Uterus (tissue), 4 donors: ENCODE measurements around the gene SPINT1. TPM values are rescaled to one million over a fixed set of nuclear protein-coding genes. Genes with fewer than 3 reads are reported as not detected.

Experiments
- DNase-seq, 2 donors: peaks; one replicate each; pipeline ENCODE4 v3.0.0-alpha.2; 2019 to 2020
- H3K27ac ChIP-seq, 2 donors: fragments of 200-600 bp; sonication (generic); 1 replicate in 1 of 2; 2 replicates in 1 of 2; pipeline ENCODE4 v1.5.1; 2016 to 2018
- H3K27me3 ChIP-seq, 2 donors: fragments of 200-600 bp; sonication (generic); one replicate each; pipeline ENCODE4 v1.5.1; 2018 to 2019; ENCODE audit warnings: control low read depth in 1 of 2
- H3K36me3 ChIP-seq, 2 donors: fragments of 200-600 bp; sonication (generic); one replicate each; pipeline ENCODE4 v1.5.1; 2019; ENCODE audit warnings: control low read depth in 1 of 2
- H3K4me1 ChIP-seq, 2 donors: fragments of 200-600 bp; sonication (generic); one replicate each; pipeline ENCODE4 v1.5.1; 2018 to 2019; ENCODE audit warnings: control low read depth in 1 of 2
- H3K4me3 ChIP-seq, 2 donors: fragments of 200-600 bp; sonication (generic); 1 replicate in 1 of 2; 2 replicates in 1 of 2; pipeline ENCODE4 v1.5.1; 2018 to 2019; ENCODE audit warnings: mild to moderate bottlenecking in 1 of 2
- H3K9me3 ChIP-seq, 2 donors: fragments of 200-600 bp; sonication (generic); one replicate each; pipeline ENCODE4 v1.5.1; 2019; ENCODE audit warnings: control low read depth in 1 of 2
- CTCF ChIP-seq, 4 experiments: fragments of 200-600 bp in 2 of 4; fragments of 450-650 bp in 2 of 4; sonication (generic) in 2 of 4; IDR thresholded peaks; one replicate each; pipeline ENCODE4 v1.5.1; 2016 to 2019; ENCODE audit warnings: antibody characterized with exemption in 4 of 4, mild to moderate bottlenecking in 2 of 4, moderate library complexity in 1 of 4
- POLR2A ChIP-seq, 2 donors: fragments of 450-650 bp; IDR thresholded peaks; one replicate each; pipeline ENCODE4 v1.6.1; 2016; ENCODE audit warnings: antibody characterized with exemption in 2 of 2, mild to moderate bottlenecking in 1 of 2, moderate library complexity in 1 of 2
- intact Hi-C: fragments of 100-400 bp; cut with DNase I; formaldehyde crosslinking; loops from one replicate; pipeline ENCODE4 v1.15.1; 2023; ENCODE audit warnings: low total_unique reads
- total RNA-seq, 4 donors: library from RNA; depleted of rRNA in 3 of 4; stranded (reverse); fragments of >200 nt in 3 of 4; gene quantifications; one replicate each; pipeline versions ENCODE4 v1.1.0 to v1.2.4, GENCODE V29; 2014 to 2023
- donor health status: DM: yes; HTN: yes; CAD: no.

SPINT1 gene
- total RNA-seq, 4 donors from 2014 or later, result 2.0 to 38.1 (median 2.3) TPM; not detected in 1

GRCh38 chr15:40899536-40900207 lies 55.8 kb downstream of the SPINT1 start:
- Histone ChIP-seq H3K36me3 (no peaks in the 10 kb centered on the region), H3K27me3 (no peaks in the 10 kb centered on the region), H3K4me1 (no peaks in the 10 kb centered on the region), H3K9me3 (no peaks in the 10 kb centered on the region), H3K4me3 (no peak overlapping the region), H3K27ac (no peak overlapping the region)
- intact Hi-C loops, result loop anchor here (5.0 to 10.0 kb wide), 2 partner anchors 125 to 288 kb away; no protein-coding TSS in a partner anchor
- DNase-seq, result no peak
- no peak for TF ChIP-seq CTCF (IDR thresholded peaks at IDR 0.05)
- no peak for TF ChIP-seq POLR2A (IDR thresholded peaks at IDR 0.05)

GRCh38 chr15:40900256-40901052 lies 56.6 kb downstream of the SPINT1 start:
- H3K27me3 ChIP-seq, result no peaks in the 10 kb centered on the region
- no peaks in the 10 kb centered on the region for H3K9me3 ChIP-seq
- no peaks in the 10 kb centered on the region for H3K4me1 ChIP-seq
- H3K36me3 ChIP-seq, result no peaks in the 10 kb centered on the region
- DNase-seq, result no peak
- no peak overlapping the region for H3K27ac ChIP-seq
- no peak overlapping the region for H3K4me3 ChIP-seq
- intact Hi-C loops, result loop anchor here (5.0 to 10.0 kb wide), 2 partner anchors 124 to 287 kb away; no protein-coding TSS in a partner anchor
- no peak for TF ChIP-seq POLR2A (IDR thresholded peaks at IDR 0.05)
- no peak for TF ChIP-seq CTCF (IDR thresholded peaks at IDR 0.05)

- H3K36me3 ChIP-seq, result no peaks in the 10 kb centered on the region
- H3K4me1 ChIP-seq, result peaks cover 0 to 4% of the 10 kb centered on the region in 2 donors
Measured at GRCh38 chr15:40901053-40901443, 57.2 kb downstream of the SPINT1 start.

GRCh38 chr15:40902605-40903561 lies 59.0 kb downstream of the SPINT1 start:
- no peak overlapping the region for H3K4me3 ChIP-seq
- no peak for TF ChIP-seq CTCF (IDR thresholded peaks at IDR 0.05)
- TF ChIP-seq POLR2A (IDR thresholded peaks at IDR 0.05), result no peak
- H3K4me1 ChIP-seq, result peaks cover 0 to 5% of the 10 kb centered on the region in 2 donors
- no peaks in the 10 kb centered on the region for H3K9me3 ChIP-seq
- H3K27ac ChIP-seq, result no peak overlapping the region
- DNase-seq, result no peak
- no peaks in the 10 kb centered on the region for H3K36me3 ChIP-seq
- no peaks in the 10 kb centered on the region for H3K27me3 ChIP-seq
- intact Hi-C loops, result loop anchor here (5.0 to 10.0 kb wide), 2 partner anchors 122 to 284 kb away; no protein-coding TSS in a partner anchor

More at GRCh38 chr15:40901053-40901443, 57.2 kb downstream of the SPINT1 start:
- Histone ChIP-seq H3K27me3 (no peaks in the 10 kb centered on the region), H3K9me3 (no peaks in the 10 kb centered on the region), H3K27ac (no peak overlapping the region), H3K4me3 (no peak overlapping the region)
- intact Hi-C loops, result loop anchor here (5.0 to 10.0 kb wide), 2 partner anchors 124 to 286 kb away; no protein-coding TSS in a partner anchor
- DNase-seq, result no peak
- TF ChIP-seq CTCF (IDR thresholded peaks at IDR 0.05) (no peak), POLR2A (IDR thresholded peaks at IDR 0.05) (no peak)
